ENCODE data around the gene PPP1R12B. TPM values are rescaled to one million over a fixed set of nuclear protein-coding genes. Genes with fewer than 3 reads are reported as not detected.
"Not testable (repeated sequence)": the region's sequence is repeated elsewhere in the genome, so short reads cannot be mapped to it uniquely, and the experiment has no call there.

The PPP1R12B gene
- total and polyA plus RNA-seq, 2 donors: 7.5 to 8.2 TPM

DNA sequence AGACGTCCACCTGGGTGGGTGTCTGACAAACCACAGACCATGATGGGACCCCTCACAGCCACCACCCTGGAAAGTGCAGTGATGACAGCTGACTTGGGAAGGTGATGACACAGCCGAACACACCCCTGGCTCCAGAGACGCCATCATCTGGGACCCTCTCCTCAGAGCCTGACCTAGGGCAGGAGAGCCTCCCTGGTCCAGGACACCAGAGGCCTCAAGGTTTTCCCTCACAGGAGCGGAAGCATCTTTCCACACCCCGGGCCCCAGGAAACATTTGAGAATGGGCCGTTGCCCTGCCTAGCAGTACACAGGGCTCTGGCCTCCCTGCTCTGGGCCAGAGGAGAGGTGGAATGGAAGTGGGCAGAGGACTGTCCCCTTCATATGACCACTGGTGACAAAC lies 282.0 kb downstream of the PPP1R12B start:
- DNase-seq (ENCODE audit: low read depth in 6 of 9, low spot score in 9 of 9): no peak
- peaks cover 2 to 70% of the 10 kb centered on the region in 2 donors for H3K27me3 ChIP-seq (ENCODE audit: control insufficient read depth in 2 of 2, insufficient read depth in 1 of 2, low read length in 1 of 2)
- H3K4me1 ChIP-seq (ENCODE audit: control insufficient read depth in 2 of 2, insufficient read depth in 2 of 2, low read length in 2 of 2): peaks cover 0 to 6% of the 10 kb centered on the region in 2 donors
- H3K27ac ChIP-seq (ENCODE audit: low read depth in 1 of 2, low read length in 1 of 2): no peak overlapping the region
- no peak overlapping the region for H3K4me3 ChIP-seq (ENCODE audit: low read length in 2 of 2)
- H3K36me3 ChIP-seq (ENCODE audit: control insufficient read depth in 2 of 2, insufficient read depth in 2 of 2, low read length in 1 of 2): no peaks in the 10 kb centered on the region
- no peaks in the 10 kb centered on the region for H3K9me3 ChIP-seq (ENCODE audit: control insufficient read depth in 2 of 2, insufficient read depth in 1 of 2, low read length in 1 of 2)
- 87% methylated on average over 6 of the region's 6 CpGs for WGBS

GRCh38 chr1:202631076-202631923 lies 282.8 kb downstream of the PPP1R12B start:
- 62% methylated on average over 11 of the region's 11 CpGs for WGBS

DNA sequence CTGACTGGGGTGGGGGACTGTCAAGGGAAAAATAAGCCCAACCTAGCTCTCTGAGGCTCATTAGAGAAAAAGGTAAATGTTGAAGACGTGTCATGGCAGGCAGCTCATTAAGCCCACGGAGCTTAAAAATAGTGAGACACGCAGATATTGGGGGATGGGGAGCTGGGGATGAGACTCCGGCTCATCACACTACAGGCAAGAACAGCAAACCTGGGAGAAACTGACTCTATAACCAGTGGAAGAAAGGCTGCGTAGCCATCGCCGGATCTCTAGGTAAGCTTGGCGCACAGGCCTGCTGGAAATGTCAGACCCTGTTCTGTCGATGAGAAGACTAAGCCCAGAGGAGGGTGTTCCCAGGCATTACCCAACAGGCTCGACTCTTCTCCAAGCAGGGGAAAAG lies 283.7 kb downstream of the PPP1R12B start:
- Histone ChIP-seq H3K27ac (ENCODE audit: low read depth in 1 of 2, low read length in 1 of 2) (no peak overlapping the region), H3K4me3 (ENCODE audit: low read length in 2 of 2) (no peak overlapping the region), H3K27me3 (ENCODE audit: control insufficient read depth in 2 of 2, insufficient read depth in 1 of 2, low read length in 1 of 2) (peaks cover 5 to 69% of the 10 kb centered on the region in 2 donors), H3K9me3 (ENCODE audit: control insufficient read depth in 2 of 2, insufficient read depth in 1 of 2, low read length in 1 of 2) (no peaks in the 10 kb centered on the region), H3K4me1 (ENCODE audit: control insufficient read depth in 2 of 2, insufficient read depth in 2 of 2, low read length in 2 of 2) (peaks cover 0 to 6% of the 10 kb centered on the region in 2 donors), H3K36me3 (ENCODE audit: control insufficient read depth in 2 of 2, insufficient read depth in 2 of 2, low read length in 1 of 2) (no peaks in the 10 kb centered on the region)
- no peak for DNase-seq (ENCODE audit: low read depth in 6 of 9, low spot score in 9 of 9)
- 92% methylated on average over 10 of the region's 10 CpGs for WGBS

More at GRCh38 chr1:202631076-202631923, 282.8 kb downstream of the PPP1R12B start:
- Histone ChIP-seq H3K27ac (ENCODE audit: low read depth in 1 of 2, low read length in 1 of 2) (no peak overlapping the region), H3K9me3 (ENCODE audit: control insufficient read depth in 2 of 2, insufficient read depth in 1 of 2, low read length in 1 of 2) (no peaks in the 10 kb centered on the region), H3K4me3 (ENCODE audit: low read length in 2 of 2) (no peak overlapping the region), H3K27me3 (ENCODE audit: control insufficient read depth in 2 of 2, insufficient read depth in 1 of 2, low read length in 1 of 2) (peaks cover 2 to 72% of the 10 kb centered on the region in 2 donors), H3K36me3 (ENCODE audit: control insufficient read depth in 2 of 2, insufficient read depth in 2 of 2, low read length in 1 of 2) (no peaks in the 10 kb centered on the region), H3K4me1 (ENCODE audit: control insufficient read depth in 2 of 2, insufficient read depth in 2 of 2, low read length in 2 of 2) (peaks cover 0 to 6% of the 10 kb centered on the region in 2 donors)
- no peak for DNase-seq (ENCODE audit: low read depth in 6 of 9, low spot score in 9 of 9)

GRCh38 chr1:202636171-202636570 lies 287.7 kb downstream of the PPP1R12B start:
- not testable (repeated sequence) for H3K36me3 ChIP-seq (ENCODE audit: control insufficient read depth in 2 of 2, insufficient read depth in 2 of 2, low read length in 1 of 2); H3K9me3 ChIP-seq (ENCODE audit: control insufficient read depth in 2 of 2, insufficient read depth in 1 of 2, low read length in 1 of 2); H3K27ac ChIP-seq (ENCODE audit: low read depth in 1 of 2, low read length in 1 of 2); H3K4me1 ChIP-seq (ENCODE audit: control insufficient read depth in 2 of 2, insufficient read depth in 2 of 2, low read length in 2 of 2); H3K4me3 ChIP-seq (ENCODE audit: low read length in 2 of 2); DNase-seq (ENCODE audit: low read depth in 6 of 9, low spot score in 9 of 9)
- WGBS: 61% methylated on average over 3 of the region's 3 CpGs
- peaks cover 7 to 77% of the 10 kb centered on the region in 2 donors for H3K27me3 ChIP-seq (ENCODE audit: control insufficient read depth in 2 of 2, insufficient read depth in 1 of 2, low read length in 1 of 2)

GRCh38 chr1:202637321-202638018 lies 289.0 kb downstream of the PPP1R12B start:
- not testable (repeated sequence) for H3K27ac ChIP-seq (ENCODE audit: low read depth in 1 of 2, low read length in 1 of 2); H3K9me3 ChIP-seq (ENCODE audit: control insufficient read depth in 2 of 2, insufficient read depth in 1 of 2, low read length in 1 of 2); H3K36me3 ChIP-seq (ENCODE audit: control insufficient read depth in 2 of 2, insufficient read depth in 2 of 2, low read length in 1 of 2); DNase-seq (ENCODE audit: low read depth in 6 of 9, low spot score in 9 of 9); H3K4me1 ChIP-seq (ENCODE audit: control insufficient read depth in 2 of 2, insufficient read depth in 2 of 2, low read length in 2 of 2); H3K4me3 ChIP-seq (ENCODE audit: low read length in 2 of 2)
- 87% methylated on average over 16 of the region's 16 CpGs for WGBS
- H3K27me3 ChIP-seq (ENCODE audit: control insufficient read depth in 2 of 2, insufficient read depth in 1 of 2, low read length in 1 of 2): peaks cover 14 to 77% of the 10 kb centered on the region in 2 donors

- DNase-seq (ENCODE audit: low read depth in 6 of 9, low spot score in 9 of 9): no peak
- no peaks in the 10 kb centered on the region for H3K36me3 ChIP-seq (ENCODE audit: control insufficient read depth in 2 of 2, insufficient read depth in 2 of 2, low read length in 1 of 2)
- H3K4me1 ChIP-seq (ENCODE audit: control insufficient read depth in 2 of 2, insufficient read depth in 2 of 2, low read length in 2 of 2): peaks cover 0 to 4% of the 10 kb centered on the region in 2 donors
Measured at GRCh38 chr1:202638019-202638700, 289.7 kb downstream of the PPP1R12B start.

DNA sequence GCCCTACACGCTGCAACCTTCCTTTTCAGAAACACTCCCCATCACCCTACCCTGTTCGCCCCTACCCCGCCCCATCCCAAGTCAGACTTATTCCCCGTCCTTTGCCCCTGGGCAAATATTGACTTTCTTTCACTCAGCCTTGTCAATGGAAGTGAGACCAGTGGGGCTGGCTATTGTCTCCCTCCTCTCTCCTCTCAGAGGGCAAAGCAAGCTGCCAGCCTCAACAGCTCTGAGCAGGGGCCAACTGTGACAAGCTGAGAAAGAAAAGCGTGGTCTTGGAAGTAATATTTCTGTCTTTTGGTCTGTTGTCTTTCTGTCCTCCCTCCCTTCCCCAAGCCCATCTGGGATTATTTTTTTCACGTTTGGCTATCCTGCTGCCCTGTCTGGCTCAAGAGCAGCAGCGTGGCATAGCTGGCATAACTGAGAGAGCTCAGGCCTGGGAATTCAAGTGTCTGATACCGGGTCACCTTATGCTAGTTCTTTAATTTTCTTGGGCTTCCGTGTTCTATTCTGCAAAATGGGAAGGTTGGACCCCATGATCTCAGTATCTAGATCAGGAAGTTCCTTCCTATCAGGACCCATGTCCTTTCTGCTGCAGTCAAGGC lies 290.3 kb downstream of the PPP1R12B start:
- H3K36me3 ChIP-seq (ENCODE audit: control insufficient read depth in 2 of 2, insufficient read depth in 2 of 2, low read length in 1 of 2): not testable (repeated sequence)

More at GRCh38 chr1:202638019-202638700, 289.7 kb downstream of the PPP1R12B start:
- Histone ChIP-seq H3K27ac (ENCODE audit: low read depth in 1 of 2, low read length in 1 of 2) (no peak overlapping the region), H3K27me3 (ENCODE audit: control insufficient read depth in 2 of 2, insufficient read depth in 1 of 2, low read length in 1 of 2) (peaks cover 19 to 78% of the 10 kb centered on the region in 2 donors), H3K4me3 (ENCODE audit: low read length in 2 of 2) (no peak overlapping the region), H3K9me3 (ENCODE audit: control insufficient read depth in 2 of 2, insufficient read depth in 1 of 2, low read length in 1 of 2) (no peaks in the 10 kb centered on the region)
- WGBS: 89% methylated on average over 7 of the region's 7 CpGs

DNA sequence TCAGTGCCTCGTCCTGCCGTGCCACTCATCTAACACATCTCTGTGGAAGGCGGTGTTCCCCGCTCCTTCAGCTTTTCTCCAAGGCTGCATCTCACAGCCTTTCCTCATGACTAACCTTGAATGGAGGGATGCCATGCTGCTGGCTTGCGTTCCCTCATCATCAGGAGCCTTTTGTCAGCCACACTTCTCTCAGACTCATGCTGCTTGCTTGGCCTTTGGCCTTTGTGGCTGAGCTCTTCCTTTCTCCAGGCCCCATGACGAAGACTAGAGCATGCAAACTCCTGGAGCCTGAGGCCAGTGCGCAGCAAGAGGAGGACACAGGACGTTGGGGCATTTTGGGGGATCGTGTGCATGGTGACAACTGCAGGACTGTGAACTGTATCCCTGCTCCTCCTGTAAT lies 291.0 kb downstream of the PPP1R12B start:
- Histone ChIP-seq H3K27ac (ENCODE audit: low read depth in 1 of 2, low read length in 1 of 2) (no peak overlapping the region), H3K9me3 (ENCODE audit: control insufficient read depth in 2 of 2, insufficient read depth in 1 of 2, low read length in 1 of 2) (no peaks in the 10 kb centered on the region), H3K4me1 (ENCODE audit: control insufficient read depth in 2 of 2, insufficient read depth in 2 of 2, low read length in 2 of 2) (peaks cover 0 to 4% of the 10 kb centered on the region in 2 donors), H3K4me3 (ENCODE audit: low read length in 2 of 2) (no peak overlapping the region), H3K27me3 (ENCODE audit: control insufficient read depth in 2 of 2, insufficient read depth in 1 of 2, low read length in 1 of 2) (peaks cover 24 to 85% of the 10 kb centered on the region in 2 donors), H3K36me3 (ENCODE audit: control insufficient read depth in 2 of 2, insufficient read depth in 2 of 2, low read length in 1 of 2) (no peaks in the 10 kb centered on the region)
- 83% methylated on average over 9 of the region's 9 CpGs for WGBS
- DNase-seq (ENCODE audit: low read depth in 6 of 9, low spot score in 9 of 9): no peak

More for the DNA sequence above, 290.3 kb downstream of the PPP1R12B start:
- H3K4me1 ChIP-seq (ENCODE audit: control insufficient read depth in 2 of 2, insufficient read depth in 2 of 2, low read length in 2 of 2); DNase-seq (ENCODE audit: low read depth in 6 of 9, low spot score in 9 of 9); H3K9me3 ChIP-seq (ENCODE audit: control insufficient read depth in 2 of 2, insufficient read depth in 1 of 2, low read length in 1 of 2); H3K4me3 ChIP-seq (ENCODE audit: low read length in 2 of 2); H3K27ac ChIP-seq (ENCODE audit: low read depth in 1 of 2, low read length in 1 of 2): not testable (repeated sequence)
- WGBS: 92% methylated on average over 9 of the region's 9 CpGs
- H3K27me3 ChIP-seq (ENCODE audit: control insufficient read depth in 2 of 2, insufficient read depth in 1 of 2, low read length in 1 of 2): peaks cover 19 to 79% of the 10 kb centered on the region in 2 donors

Measured in thymus (tissue), 11 donors.